Endothelial cell of umbilical vein (primary cell): ENCODE measurements around the gene TCP11L2.

Experiments used
- CTCF ChIP-seq, 2 donors: IDR thresholded peaks; 1 replicate in 1 of 2; 2 replicates in 1 of 2; pipeline ENCODE4 v1.5.1; 2011; ENCODE audit warnings: low read length in 2 of 2, mild to moderate bottlenecking in 2 of 2, moderate library complexity in 2 of 2, control low read depth in 1 of 2, inconsistent platforms in 1 of 2, low read depth in 1 of 2; ENCODE audit not compliant: insufficient read depth in 1 of 2; ENCODE audit errors: extremely low read depth in 1 of 2
- EZH2 ChIP-seq: IDR thresholded peaks from 2 replicates; pipeline ENCODE4 v1.6.1; 2012; ENCODE audit warnings: borderline replicate concordance, low read depth, mild to moderate bottlenecking, moderate library complexity, low read length, inconsistent platforms; ENCODE audit not compliant: severe bottlenecking
- FOS ChIP-seq: IDR thresholded peaks from 2 replicates; pipeline ENCODE4 v1.6.1; 2011; ENCODE audit warnings: mild to moderate bottlenecking, low read length, moderate library complexity, borderline replicate concordance; ENCODE audit not compliant: insufficient read depth
- GATA2 ChIP-seq: IDR thresholded peaks from 2 replicates; pipeline ENCODE4 v1.7.0; 2011; ENCODE audit warnings: low read depth, mild to moderate bottlenecking, moderate library complexity, mixed read lengths, low read length; ENCODE audit not compliant: insufficient read length, insufficient read depth
- JUN ChIP-seq: IDR thresholded peaks from 2 replicates; pipeline ENCODE4 v1.6.1; 2011; ENCODE audit warnings: borderline replicate concordance, low read depth; ENCODE audit not compliant: insufficient read length, insufficient read depth
- MAX ChIP-seq: IDR thresholded peaks from 2 replicates; pipeline ENCODE4 v1.6.1; 2011; ENCODE audit not compliant: insufficient read depth, insufficient read length
- MYC ChIP-seq: IDR thresholded peaks from one replicate; pipeline ENCODE4 v1.6.1; 2011; ENCODE audit warnings: mild to moderate bottlenecking, low read depth, low read length
- POLR2A ChIP-seq: IDR thresholded peaks from 2 replicates; pipeline ENCODE4 v1.6.1; 2012; ENCODE audit warnings: low read depth, mild to moderate bottlenecking, control low read depth, low read length
- POLR2AphosphoS5 ChIP-seq: IDR thresholded peaks from 2 replicates; pipeline ENCODE4 v1.6.1; 2012; ENCODE audit warnings: low read depth, mild to moderate bottlenecking, control low read depth, low read length, moderate library complexity; ENCODE audit not compliant: insufficient read depth

- no peak for TF ChIP-seq CTCF (IDR thresholded peaks at IDR 0.05; ENCODE audit: extremely low read depth in 1 of 2, insufficient read depth in 1 of 2, low read depth in 1 of 2, low read length in 2 of 2)
- no peak for TF ChIP-seq MAX
- no peak for TF ChIP-seq POLR2A
- TF ChIP-seq MYC: no peak
- TF ChIP-seq POLR2AphosphoS5: no peak
- no peak for TF ChIP-seq EZH2
- no peak for TF ChIP-seq FOS
- TF ChIP-seq GATA2: no peak
- no peak for TF ChIP-seq JUN
Measured at GRCh38 chr12:106333010-106333409, 30.5 kb downstream of the TCP11L2 start.
